Measurements from ENCODE around the gene CDO1.

The CDO1 gene

GRCh38 chr5:115767424-115767823 lies 49.0 kb downstream of the CDO1 start:
- no peak overlapping the region for H3K4me3 ChIP-seq (ENCODE audit: low read depth, low read length)
- no peak for DNase-seq (ENCODE audit: low read depth, low spot score)
- TF ChIP-seq, protein P1, sequence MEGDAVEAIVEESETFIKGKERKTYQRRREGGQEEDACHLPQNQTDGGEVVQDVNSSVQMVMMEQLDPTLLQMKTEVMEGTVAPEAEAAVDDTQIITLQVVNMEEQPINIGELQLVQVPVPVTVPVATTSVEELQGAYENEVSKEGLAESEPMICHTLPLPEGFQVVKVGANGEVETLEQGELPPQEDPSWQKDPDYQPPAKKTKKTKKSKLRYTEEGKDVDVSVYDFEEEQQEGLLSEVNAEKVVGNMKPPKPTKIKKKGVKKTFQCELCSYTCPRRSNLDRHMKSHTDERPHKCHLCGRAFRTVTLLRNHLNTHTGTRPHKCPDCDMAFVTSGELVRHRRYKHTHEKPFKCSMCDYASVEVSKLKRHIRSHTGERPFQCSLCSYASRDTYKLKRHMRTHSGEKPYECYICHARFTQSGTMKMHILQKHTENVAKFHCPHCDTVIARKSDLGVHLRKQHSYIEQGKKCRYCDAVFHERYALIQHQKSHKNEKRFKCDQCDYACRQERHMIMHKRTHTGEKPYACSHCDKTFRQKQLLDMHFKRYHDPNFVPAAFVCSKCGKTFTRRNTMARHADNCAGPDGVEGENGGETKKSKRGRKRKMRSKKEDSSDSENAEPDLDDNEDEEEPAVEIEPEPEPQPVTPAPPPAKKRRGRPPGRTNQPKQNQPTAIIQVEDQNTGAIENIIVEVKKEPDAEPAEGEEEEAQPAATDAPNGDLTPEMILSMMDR (IDR thresholded peaks at IDR 0.05; ENCODE audit: low read depth, low read length), result no peak
- in situ Hi-C loops (cut with HindIII; ENCODE audit: low sequenced_read_pairs), result no loop called here

GRCh38 chr5:115766608-115767007 lies 49.9 kb downstream of the CDO1 start:
- TF ChIP-seq, protein P1 (IDR thresholded peaks at IDR 0.05; ENCODE audit: low read depth, low read length), result no peak
- DNase-seq (ENCODE audit: low read depth, low spot score), result no peak
- H3K4me3 ChIP-seq (ENCODE audit: low read depth, low read length), result no peak overlapping the region
- in situ Hi-C loops (cut with HindIII; ENCODE audit: low sequenced_read_pairs), result no loop called here

DNA sequence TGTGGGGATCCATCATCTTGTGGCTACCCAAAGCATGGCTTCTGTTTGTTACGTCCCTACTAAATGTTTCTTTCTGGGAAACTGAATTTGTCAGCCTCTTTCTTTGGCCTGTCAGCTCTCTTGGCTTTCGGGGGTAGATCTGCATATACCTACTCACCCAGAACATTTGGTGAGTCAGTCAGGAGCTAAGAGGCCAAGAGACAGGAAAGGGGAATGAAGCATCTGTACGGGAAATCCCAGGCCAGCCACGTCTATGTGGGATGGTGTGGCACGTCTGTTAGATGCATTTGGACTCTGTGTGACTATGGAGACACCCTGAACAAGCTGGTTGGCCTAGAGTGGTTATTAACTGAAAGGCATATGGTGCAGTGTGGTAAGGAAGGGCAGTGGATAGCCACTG lies 58.1 kb downstream of the CDO1 start:
- H3K4me3 ChIP-seq (ENCODE audit: low read depth, low read length), result no peak overlapping the region
- TF ChIP-seq, protein P1 (IDR thresholded peaks at IDR 0.05; ENCODE audit: low read depth, low read length), result no peak
- no peak for DNase-seq (ENCODE audit: low read depth, low spot score)
- in situ Hi-C loops (cut with HindIII; ENCODE audit: low sequenced_read_pairs), result no loop called here

- TF ChIP-seq, protein P1 (IDR thresholded peaks at IDR 0.05; ENCODE audit: low read depth, low read length), result no peak
- in situ Hi-C loops (cut with HindIII; ENCODE audit: low sequenced_read_pairs), result no loop called here
- no peak overlapping the region for H3K4me3 ChIP-seq (ENCODE audit: low read depth, low read length)
- no peak for DNase-seq (ENCODE audit: low read depth, low spot score)
Measured at GRCh38 chr5:115755675-115756074, 60.8 kb downstream of the CDO1 start.

Data from astrocyte of the spinal cord (primary cell).